Stomach (tissue), 19 donors: ENCODE measurements around the gene TMEM161B. TPM values are rescaled to one million over a fixed set of nuclear protein-coding genes. Genes with fewer than 3 reads are reported as not detected.

ENCODE experiments used
- DNase-seq, 2 donors: peaks; one replicate each; pipeline versions ENCODE4 v3.0.0 to v3.0.0-alpha.2; 2013 to 2019
- H3K27ac ChIP-seq, 5 donors: fragments of 200-600 bp in 4 of 5; sonication (generic) in 4 of 5; one replicate each; pipeline ENCODE4 v1.5.1; 2013 to 2019; ENCODE audit warnings: mild to moderate bottlenecking in 1 of 5, moderate library complexity in 1 of 5
- H3K27me3 ChIP-seq, 3 donors: fragments of 200-600 bp; sonication (generic); one replicate each; pipeline ENCODE4 v1.5.1; 2017 to 2019; ENCODE audit warnings: mixed run types in 1 of 3
- H3K36me3 ChIP-seq, 4 donors: fragments of 200-600 bp; sonication (generic); 1 replicate in 3 of 4; 2 replicates in 1 of 4; pipeline ENCODE4 v1.5.1; 2016 to 2019
- H3K4me1 ChIP-seq, 4 donors: fragments of 200-600 bp; sonication (generic); one replicate each; pipeline ENCODE4 v1.5.1; 2016 to 2019
- H3K4me3 ChIP-seq, 4 donors: fragments of 200-600 bp; sonication (generic) in 3 of 4; one replicate each; pipeline ENCODE4 v1.5.1; 2016 to 2019; ENCODE audit warnings: mild to moderate bottlenecking in 1 of 4
- H3K9me3 ChIP-seq, 4 donors: fragments of 200-600 bp; sonication (generic); one replicate each; pipeline ENCODE4 v1.5.1; 2016 to 2019
- CTCF ChIP-seq, 7 experiments: fragments of 450-650 bp in 4 of 7; fragments of 200-600 bp in 3 of 7; sonication (generic) in 3 of 7; IDR thresholded peaks; one replicate each; pipeline ENCODE4 v1.5.1; 2016 to 2019; ENCODE audit warnings: antibody characterized with exemption in 7 of 7, control low read depth in 2 of 7, mild to moderate bottlenecking in 1 of 7
- EP300 ChIP-seq: sonication (generic); formaldehyde crosslinking; IDR thresholded peaks from one replicate; pipeline ENCODE4 v1.6.1; 2017; ENCODE audit warnings: antibody characterized with exemption
- POLR2A ChIP-seq, 4 donors: fragments of 450-650 bp; IDR thresholded peaks; one replicate each; pipeline ENCODE4 v1.6.1; 2016; ENCODE audit warnings: antibody characterized with exemption in 4 of 4, control low read depth in 2 of 4, mild to moderate bottlenecking in 1 of 4, moderate library complexity in 1 of 4
- POLR2AphosphoS5 ChIP-seq, 3 donors: sonication (generic); formaldehyde crosslinking; IDR thresholded peaks; one replicate each; pipeline ENCODE4 v1.6.1; 2016; ENCODE audit warnings: antibody characterized with exemption in 3 of 3
- WGBS, 5 donors: extraction: QIAGEN DNeasy Blood & Tissue Kit in 3 of 5; methylation state at CpG; one replicate each; pipeline versions ENCODE4 v1.1.5 to v1.1.7; 2013 to 2018; 5-methylcytosine and 5-hydroxymethylcytosine counted together
- intact Hi-C: fragments of 100-400 bp; cut with DNase I; formaldehyde crosslinking; loops from one replicate; pipeline ENCODE4 v1.15.1; 2023; ENCODE audit warnings: low total_unique reads
- long read RNA-seq, 10 donors: transcript quantifications; one replicate each; lab custom pipeline, GENCODE V29; 2026
- polyA plus RNA-seq, 3 donors: library from polyadenylated mRNA; stranded (reverse); fragments of 200-250 nt; gene quantifications; one replicate each; pipeline ENCODE4 v1.2.3, GENCODE V29; 2013
- total RNA-seq, 5 donors: library from RNA; depleted of rRNA; stranded (reverse); fragments of >200 nt; gene quantifications; one replicate each; pipeline versions ENCODE4 v1.1.0 to v1.2.3, GENCODE V29; 2014 to 2016
- donor health status: healthy with polysubstance abuse.
- donor health status: Bipolar disorder and iron deficiency.
- donor health status: healthy.

Gene TMEM161B
- total RNA-seq: 10 to 100 TPM; 22.9 to 78.2 (median 62.4) TPM
- polyA plus RNA-seq: 10 to 100 TPM in 1 of 3 donors, 1 to 10 TPM in 2; 7.0 to 10.2 (median 9.6) TPM
- long read RNA-seq, donor 1, partial matches to known transcripts: 0 of 1 reads
- long read RNA-seq, donor 1, other reads (novel, unspliced or antisense): 0 of 1 reads
- long read RNA-seq, donor 2, partial matches to known transcripts: 0 of 4 reads
- long read RNA-seq, donor 2, other reads (novel, unspliced or antisense): 0 of 4 reads
- long read RNA-seq, donor 3, partial matches to known transcripts: 0 of 5 reads
- long read RNA-seq, donor 3, other reads (novel, unspliced or antisense): 0 of 5 reads
- long read RNA-seq, donor 4: 0 reads
- long read RNA-seq, donor 5, partial matches to known transcripts: 0 of 4 reads
- long read RNA-seq, donor 5, other reads (novel, unspliced or antisense): 0 of 4 reads
- long read RNA-seq, donor 6, transcript TMEM161B-214 (2 exons, 922 nt): minor isoform, 5 of 13 reads
- long read RNA-seq, donor 6, transcript TMEM161B-201 (12 exons, 2,594 nt): major isoform, 8 of 13 reads
- long read RNA-seq, donor 6, partial matches to known transcripts: 0 of 13 reads
- long read RNA-seq, donor 6, other reads (novel, unspliced or antisense): 0 of 13 reads
- long read RNA-seq, donor 7, partial matches to known transcripts: 0 of 2 reads
- long read RNA-seq, donor 7, other reads (novel, unspliced or antisense): 0 of 2 reads
- long read RNA-seq, donor 8, transcript TMEM161B-201 (12 exons, 2,594 nt): major isoform, 6 of 10 reads
- long read RNA-seq, donor 8, partial matches to known transcripts: 0 of 10 reads
- long read RNA-seq, donor 8, other reads (novel, unspliced or antisense): 0 of 10 reads
- long read RNA-seq, donor 9, partial matches to known transcripts: 7 of 8 reads
- long read RNA-seq, donor 9, other reads (novel, unspliced or antisense): 0 of 8 reads
- long read RNA-seq, donor 10: 0 reads

- H3K4me1 ChIP-seq: peaks cover 7 to 53% (median 31%) of the 10 kb centered on the region in 4 donors
- no peaks in the 10 kb centered on the region for H3K27me3 ChIP-seq
- H3K9me3 ChIP-seq: no peaks in the 10 kb centered on the region
- H3K36me3 ChIP-seq: peaks cover 4 to 18% (median 14%) of the 10 kb centered on the region in 4 donors
- TF ChIP-seq POLR2A (IDR thresholded peaks at IDR 0.05): peak in 1 of 4 donors; percentile 3
- TF ChIP-seq CTCF (IDR thresholded peaks at IDR 0.05): no peak
- TF ChIP-seq EP300: no peak
- peak; percentile 48 to 96 (median 85) for TF ChIP-seq POLR2AphosphoS5 (IDR thresholded peaks at IDR 0.05)
- WGBS, 5 donors: 0 to 1% (median 1%) methylated on average over 32 to 45 of the region's 46 CpGs
- intact Hi-C loops: no loop called here
- peak; percentile 96 to 97 for DNase-seq
- H3K27ac ChIP-seq: peak within 1 kb of the TSS; percentile 77 to 87 (median 85)
- peak within 1 kb of the TSS; percentile 59 to 96 (median 82) for H3K4me3 ChIP-seq
These were observed at the start of gene TMEM161B for GRCh38 chr5:88268385-88269184. Gene TMEM161B (minus strand): TSS chr5:88268845. CDS start chr5:88268723, 122 bp downstream.

- DNase-seq: no peak
- Histone ChIP-seq H3K36me3 (no peaks in the 10 kb centered on the region), H3K27ac (no peak overlapping the region), H3K27me3 (no peaks in the 10 kb centered on the region), H3K4me3 (no peak overlapping the region), H3K9me3 (peaks cover 0 to 32% (median 9%) of the 10 kb centered on the region in 4 donors), H3K4me1 (no peaks in the 10 kb centered on the region)
- no peak for TF ChIP-seq POLR2AphosphoS5 (IDR thresholded peaks at IDR 0.05)
- no peak for TF ChIP-seq EP300
- no peak for TF ChIP-seq POLR2A (IDR thresholded peaks at IDR 0.05)
- TF ChIP-seq CTCF (IDR thresholded peaks at IDR 0.05): no peak
- 32 to 45% (median 35%) methylated on average over 2 of the region's 2 CpGs for WGBS, 5 donors
- intact Hi-C loops: no loop called here
These were observed 35.7 kb upstream of the TMEM161B start for GRCh38 chr5:88304356-88304755.

- H3K4me3 ChIP-seq: no peak overlapping the region
- H3K9me3 ChIP-seq: peaks cover 0 to 6% (median 2%) of the 10 kb centered on the region in 4 donors
- intact Hi-C loops: no loop called here
- no peaks in the 10 kb centered on the region for H3K27me3 ChIP-seq
- H3K27ac ChIP-seq: no peak overlapping the region
- no peak for TF ChIP-seq POLR2AphosphoS5 (IDR thresholded peaks at IDR 0.05)
- TF ChIP-seq POLR2A (IDR thresholded peaks at IDR 0.05): no peak
- TF ChIP-seq EP300: no peak
- TF ChIP-seq CTCF (IDR thresholded peaks at IDR 0.05): no peak
- no peak for DNase-seq
- H3K36me3 ChIP-seq: peaks cover 0 to 8% (median 0%) of the 10 kb centered on the region in 4 donors
- no peaks in the 10 kb centered on the region for H3K4me1 ChIP-seq
These were observed 29.8 kb upstream of the TMEM161B start for GRCh38 chr5:88298425-88298824.
